Adrenal gland (tissue), 12 donors: ENCODE data around the gene DOCK8. TPM values are rescaled to one million over a fixed set of nuclear protein-coding genes. Genes with fewer than 3 reads are reported as not detected.
A peak's percentile ranks its signal among the peaks of the same experiment; 100 is the strongest.
"Not testable (repeated sequence)": the region's sequence is repeated elsewhere in the genome, so short reads cannot be mapped to it uniquely, and the experiment has no call there.

Source experiments
- DNase-seq, 7 donors: peaks; one replicate each; pipeline ENCODE4 v3.0.0-alpha.2; 2019 to 2020
- H3K27ac ChIP-seq, 5 donors: fragments of 200-600 bp; sonication (generic) in 4 of 5; 1 replicate in 3 of 5; 2 replicates in 2 of 5; pipeline versions ENCODE4 v1.5.1 to v1.8.0; 2016 to 2020; ENCODE audit warnings: mild to moderate bottlenecking in 1 of 5
- H3K27me3 ChIP-seq: fragments of 200-600 bp; 2 replicates; pipeline ENCODE4 v1.8.0; 2021
- H3K36me3 ChIP-seq, 2 donors: fragments of 200-600 bp; replicated peaks in 1 of 2; 1 replicate in 1 of 2; 2 replicates in 1 of 2; pipeline versions ENCODE4 v1.5.1 to v1.8.0; 2018 to 2022
- H3K4me1 ChIP-seq, 2 donors: fragments of 200-600 bp; replicated peaks in 1 of 2; 1 replicate in 1 of 2; 2 replicates in 1 of 2; pipeline versions ENCODE4 v1.5.1 to v1.8.0; 2018 to 2021
- H3K4me3 ChIP-seq, 4 donors: fragments of 200-600 bp; sonication (generic) in 3 of 4; one replicate each; pipeline ENCODE4 v1.5.1; 2016 to 2018
- H3K9me3 ChIP-seq, 3 donors: fragments of 200-600 bp; sonication (generic) in 1 of 3; replicated peaks in 1 of 3; 1 replicate in 2 of 3; 2 replicates in 1 of 3; pipeline versions ENCODE4 v1.5.1 to v1.8.0; 2016 to 2021
- POLR2A ChIP-seq, 2 donors: fragments of 450-650 bp; IDR thresholded peaks; one replicate each; pipeline ENCODE4 v1.6.1; 2017; ENCODE audit warnings: antibody characterized with exemption in 2 of 2, mild to moderate bottlenecking in 2 of 2, moderate library complexity in 1 of 2
- WGBS, 4 donors: extraction: QIAGEN DNeasy Blood & Tissue Kit in 2 of 4; methylation state at CpG; one replicate each; pipeline versions ENCODE4 v1.1.5 to v1.1.7; 2013 to 2017; 5-methylcytosine and 5-hydroxymethylcytosine counted together
- intact Hi-C, 2 donors: fragments of 100-400 bp; cut with DNase I; formaldehyde crosslinking; loops; one replicate each; pipeline versions ENCODE4 v1.14.1 to v1.15.0; 2022 to 2023
- polyA plus RNA-seq, 3 donors: library from polyadenylated mRNA; stranded (reverse); fragments of 200-250 nt in 2 of 3; fragments of 350-450 nt in 1 of 3; fragmentation: Illumina TruSeq in 1 of 3; extraction: RNeasy Lipid Tissue Mini Kit (QIAGEN cat#74804) in 1 of 3; gene quantifications; one replicate each; pipeline ENCODE4 v1.2.3, GENCODE V29; 2013 to 2014
- total RNA-seq, 9 donors: library from RNA; depleted of rRNA in 4 of 9; stranded (reverse); fragments of >200 nt in 4 of 9; fragments of 120-200 nt in 1 of 9; fragmentation: NEBNext Ultra II Directional in 1 of 9; extraction: Animal tissue kit (Norgen Biotek cat#: 25700) in 1 of 9; gene quantifications; one replicate each; pipeline versions ENCODE4 v1.1.0 to v1.2.4, GENCODE V29; 2013 to 2023
- TF ChIP-seq, protein P1 (sequence below), 6 experiments: fragments of 450-650 bp in 4 of 6; fragments of 200-600 bp in 2 of 6; sonication (generic) in 1 of 6; IDR thresholded peaks; 1 replicate in 5 of 6; 2 replicates in 1 of 6; pipeline versions ENCODE4 v1.5.1 to v1.8.0; 2016 to 2021; ENCODE audit warnings: antibody characterized with exemption in 6 of 6, mild to moderate bottlenecking in 2 of 6, moderate library complexity in 1 of 6
- donor health status: healthy with polysubstance abuse.
- donor health status: Bipolar disorder and iron deficiency.
- donor health status: DM: yes; HTN: yes; CAD: no.
- donor health status: DM: no; HTN: no; CAD: no.
- donor health status: DM: no; HTN: no; CAD: no.
- donor health status: DM: yes; HTN: yes; CAD: no.

Gene DOCK8
- total and polyA plus RNA-seq, 12 donors = 8.3 to 134 (median 40.5) TPM

DNA sequence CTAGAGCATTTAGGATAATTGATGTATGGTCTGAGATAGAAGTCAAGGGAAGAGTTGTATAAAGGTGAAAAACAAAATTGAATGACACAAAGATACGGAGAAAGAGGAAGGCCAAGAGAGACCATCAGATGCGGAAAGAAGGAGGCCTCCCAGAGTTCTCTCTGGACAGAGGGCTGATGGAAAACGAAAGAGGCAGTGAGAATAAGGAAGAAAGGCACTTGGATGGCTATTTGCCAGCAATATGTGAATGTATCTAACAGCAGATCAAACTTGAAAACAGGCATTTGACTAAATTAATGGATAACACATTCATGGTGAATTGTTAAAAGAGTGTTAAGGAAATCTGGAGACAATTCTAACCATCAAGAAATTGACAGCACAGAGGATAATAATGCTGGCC is 2.4 kb upstream of the DOCK8 start:
- H3K4me1 ChIP-seq = peaks cover 32 to 34% of the 10 kb centered on the region in 2 donors
- intact Hi-C loops = no loop called here
- peak overlapping the region in 1 of 4 donors; percentile 25 for H3K4me3 ChIP-seq
- H3K27me3 ChIP-seq = no peaks in the 10 kb centered on the region
- H3K9me3 ChIP-seq = no peaks in the 10 kb centered on the region
- peak in 2 of 7 donors; percentile 27 to 39 for DNase-seq
- WGBS, 4 donors = 29 to 54% (median 46%) methylated on average over 3 of the region's 3 CpGs
- H3K27ac ChIP-seq = peak overlapping the region; percentile 79 to 92 (median 87)
- H3K36me3 ChIP-seq = no peaks in the 10 kb centered on the region
- TF ChIP-seq, protein P1, sequence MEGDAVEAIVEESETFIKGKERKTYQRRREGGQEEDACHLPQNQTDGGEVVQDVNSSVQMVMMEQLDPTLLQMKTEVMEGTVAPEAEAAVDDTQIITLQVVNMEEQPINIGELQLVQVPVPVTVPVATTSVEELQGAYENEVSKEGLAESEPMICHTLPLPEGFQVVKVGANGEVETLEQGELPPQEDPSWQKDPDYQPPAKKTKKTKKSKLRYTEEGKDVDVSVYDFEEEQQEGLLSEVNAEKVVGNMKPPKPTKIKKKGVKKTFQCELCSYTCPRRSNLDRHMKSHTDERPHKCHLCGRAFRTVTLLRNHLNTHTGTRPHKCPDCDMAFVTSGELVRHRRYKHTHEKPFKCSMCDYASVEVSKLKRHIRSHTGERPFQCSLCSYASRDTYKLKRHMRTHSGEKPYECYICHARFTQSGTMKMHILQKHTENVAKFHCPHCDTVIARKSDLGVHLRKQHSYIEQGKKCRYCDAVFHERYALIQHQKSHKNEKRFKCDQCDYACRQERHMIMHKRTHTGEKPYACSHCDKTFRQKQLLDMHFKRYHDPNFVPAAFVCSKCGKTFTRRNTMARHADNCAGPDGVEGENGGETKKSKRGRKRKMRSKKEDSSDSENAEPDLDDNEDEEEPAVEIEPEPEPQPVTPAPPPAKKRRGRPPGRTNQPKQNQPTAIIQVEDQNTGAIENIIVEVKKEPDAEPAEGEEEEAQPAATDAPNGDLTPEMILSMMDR (IDR thresholded peaks at IDR 0.05) = no peak
- no peak for TF ChIP-seq POLR2A (IDR thresholded peaks at IDR 0.05)

DNA sequence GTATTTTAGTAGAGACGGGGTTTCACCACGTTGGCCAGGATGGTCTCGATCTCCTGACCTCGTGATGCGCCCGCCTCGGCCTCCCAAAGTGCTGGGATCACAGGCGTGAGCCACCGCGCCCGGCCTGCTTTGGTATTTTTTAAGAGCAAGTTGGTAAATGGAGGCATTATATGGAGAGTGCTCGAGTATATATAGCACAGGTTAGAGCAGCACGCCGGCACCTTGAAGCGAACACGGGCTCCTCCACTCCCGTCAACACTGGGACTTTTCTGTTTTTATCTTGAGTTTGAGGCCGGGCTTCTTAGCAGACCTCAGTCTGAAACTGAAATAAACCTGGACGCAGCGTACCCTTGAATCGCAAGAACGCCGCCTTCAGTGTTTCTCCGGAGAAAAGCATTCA is 764 bp upstream of the DOCK8 start:
- H3K9me3 ChIP-seq, intact Hi-C loops, H3K36me3 ChIP-seq, H3K27me3 ChIP-seq, DNase-seq: not testable (repeated sequence)
- WGBS, 4 donors = 84 to 92% (median 88%) methylated on average over 24 of the region's 24 CpGs
- Histone ChIP-seq H3K4me1 (peaks cover 32 to 49% of the 10 kb centered on the region in 2 donors), H3K4me3 (peak overlapping the region in 2 of 4 donors; percentile 25 to 82), H3K27ac (peak overlapping the region in 3 of 5 donors; percentile 88 to 95 (median 90))

DNA sequence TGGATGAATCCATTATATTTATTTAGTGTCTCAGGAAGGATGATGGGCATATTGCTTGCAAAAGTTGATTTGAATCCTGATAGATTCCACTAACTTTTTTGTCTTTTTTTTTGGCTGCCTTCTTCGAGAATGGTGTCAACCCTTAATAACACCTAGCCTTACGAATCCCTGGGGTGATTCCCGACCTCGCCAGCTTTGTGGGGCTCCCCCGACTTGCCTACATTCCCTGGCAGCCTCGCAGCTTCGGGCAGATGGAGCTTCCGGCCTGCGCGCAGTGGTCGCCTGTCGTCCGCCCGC is 366 bp upstream of the DOCK8 start:
- Histone ChIP-seq H3K27ac (peak overlapping the region; percentile 71 to 95 (median 88)), H3K9me3 (no peaks in the 10 kb centered on the region), H3K4me3 (peak overlapping the region in 2 of 4 donors; percentile 25 to 82), H3K36me3 (no peaks in the 10 kb centered on the region), H3K4me1 (peaks cover 32 to 53% of the 10 kb centered on the region in 2 donors), H3K27me3 (no peaks in the 10 kb centered on the region)
- no peak for TF ChIP-seq POLR2A (IDR thresholded peaks at IDR 0.05)
- TF ChIP-seq, protein P1 (IDR thresholded peaks at IDR 0.05) = no peak
- WGBS, 4 donors = 1 to 7% (median 2%) methylated on average over 5 to 14 of the region's 14 CpGs
- no peak for DNase-seq
- intact Hi-C loops = no loop called here

DNA sequence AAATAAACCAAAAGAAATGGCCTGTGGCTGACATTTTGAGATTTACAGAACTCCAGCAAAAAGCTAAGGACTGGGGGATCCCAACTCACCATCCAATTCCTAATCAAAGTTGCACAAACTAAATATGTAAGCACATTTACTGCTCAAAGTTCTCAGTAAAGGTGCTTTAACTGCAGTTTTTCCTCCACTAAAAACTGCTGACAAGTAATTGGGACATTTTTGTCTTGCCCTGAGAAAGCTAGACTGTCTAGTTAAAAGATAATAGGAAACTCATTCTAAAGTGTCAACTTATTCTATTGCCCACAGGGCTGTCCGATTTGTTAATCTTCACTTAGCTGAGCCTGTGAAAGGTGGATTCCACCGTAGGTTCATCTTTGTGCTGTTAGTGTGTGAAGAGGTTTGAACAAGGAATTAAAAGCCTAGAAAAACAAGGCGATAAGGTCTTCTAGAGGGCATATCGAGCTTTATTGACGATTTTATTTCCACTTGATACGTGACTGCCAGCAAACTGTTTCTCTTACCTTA is 1.0 kb downstream of the DOCK8 start:
- TF ChIP-seq, protein P1 (IDR thresholded peaks at IDR 0.05) = no peak
- no peak for TF ChIP-seq POLR2A (IDR thresholded peaks at IDR 0.05)
- Histone ChIP-seq H3K4me3 (peak overlapping the region in 3 of 4 donors; percentile 14 to 82 (median 25)), H3K4me1 (peaks cover 26 to 54% of the 10 kb centered on the region in 2 donors), H3K27ac (peak overlapping the region in 4 of 5 donors; percentile 84 to 95 (median 89)), H3K36me3 (no peaks in the 10 kb centered on the region), H3K9me3 (no peaks in the 10 kb centered on the region), H3K27me3 (no peaks in the 10 kb centered on the region)
- 47 to 57% (median 51%) methylated on average over 6 of the region's 6 CpGs for WGBS, 4 donors
- intact Hi-C loops = no loop called here
- no peak for DNase-seq

DNA sequence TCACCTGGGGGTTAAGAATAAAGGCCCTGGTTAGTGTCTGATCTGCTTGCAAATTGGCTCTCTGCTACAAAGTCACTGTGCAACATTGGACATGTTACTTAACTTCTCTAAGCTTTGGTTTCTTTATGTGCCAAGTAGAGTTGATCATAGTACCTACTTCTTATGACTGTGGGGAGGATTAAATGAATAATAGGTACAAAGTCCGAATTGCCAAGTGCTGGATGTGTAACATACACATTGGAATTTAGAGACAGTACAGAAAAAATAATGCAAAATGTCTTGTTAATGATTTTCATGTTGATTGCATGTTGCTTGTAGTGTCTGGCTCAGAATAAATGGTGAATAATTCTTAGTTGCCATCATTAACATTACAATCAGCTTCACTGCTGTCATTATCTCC is 2.2 kb downstream of the DOCK8 start:
- intact Hi-C loops = no loop called here

More for the DNA sequence above, 2.2 kb downstream of the DOCK8 start:
- WGBS, 4 donors = 68 to 83% (median 75%) methylated on average over 1 of the region's 1 CpG
- no peak for TF ChIP-seq POLR2A (IDR thresholded peaks at IDR 0.05)
- TF ChIP-seq, protein P1 (IDR thresholded peaks at IDR 0.05) = no peak
- peaks cover 16 to 48% of the 10 kb centered on the region in 2 donors for H3K4me1 ChIP-seq
- H3K9me3 ChIP-seq = no peaks in the 10 kb centered on the region
- DNase-seq = no peak
- H3K27ac ChIP-seq = no peak overlapping the region
- H3K27me3 ChIP-seq = no peaks in the 10 kb centered on the region
- H3K36me3 ChIP-seq = no peaks in the 10 kb centered on the region
- H3K4me3 ChIP-seq = peak overlapping the region in 1 of 4 donors; percentile 82
